ENCODE results near the gene ADAMTS4.
A peak's percentile ranks its signal among the peaks of the same experiment; 100 is the strongest.

The ADAMTS4 gene

GRCh38 chr1:161193561-161194235, 5.2 kb downstream of the ADAMTS4 start:
- Histone ChIP-seq H3K9me2 (replicated peaks; ENCODE audit: control insufficient read depth, low read length) (no peaks in the 10 kb centered on the region), H3K36me3 (ENCODE audit: control insufficient read depth, low read length) (no peaks in the 10 kb centered on the region), H3K4me2 (ENCODE audit: low read length) (no peak overlapping the region), H3K27me3 (ENCODE audit: control insufficient read depth, low read length) (no peaks in the 10 kb centered on the region), H3K4me1 (ENCODE audit: control insufficient read depth, low read length) (peaks cover 26% of the 10 kb centered on the region), H4K20me1 (ENCODE audit: control insufficient read depth, insufficient read depth, low read depth, low read length) (no peaks in the 10 kb centered on the region), H3K4me3 (ENCODE audit: low read length) (no peak overlapping the region), H3K79me2 (ENCODE audit: control insufficient read depth, low read length) (no peaks in the 10 kb centered on the region), H3K27ac (ENCODE audit: low read depth, low read length) (no peak overlapping the region), H3K9me3 (ENCODE audit: control insufficient read depth, insufficient read depth, low read length) (no peaks in the 10 kb centered on the region), H3F3A (ENCODE audit: control insufficient read depth, insufficient read depth) (0 out of 2 replicates have a peak, but pooled peaks cover 3% of the 10 kb centered on the region)
- TF ChIP-seq CTCF (IDR thresholded peaks at IDR 0.05; ENCODE audit: low read depth, low read length, poor library complexity, severe bottlenecking) = no peak
- no peak for TF ChIP-seq EZH2phosphoT487 (IDR thresholded peaks at IDR 0.05; ENCODE audit: borderline replicate concordance, low read length)

GRCh38 chr1:161192476-161193465, 6.1 kb downstream of the ADAMTS4 start:
- Histone ChIP-seq H3K4me3 (ENCODE audit: low read length) (no peak overlapping the region), H4K20me1 (ENCODE audit: control insufficient read depth, insufficient read depth, low read depth, low read length) (no peaks in the 10 kb centered on the region), H3K4me2 (ENCODE audit: low read length) (no peak overlapping the region), H3K36me3 (ENCODE audit: control insufficient read depth, low read length) (no peaks in the 10 kb centered on the region), H3K9me3 (ENCODE audit: control insufficient read depth, insufficient read depth, low read length) (no peaks in the 10 kb centered on the region), H3K27ac (ENCODE audit: low read depth, low read length) (no peak overlapping the region), H3K79me2 (ENCODE audit: control insufficient read depth, low read length) (no peaks in the 10 kb centered on the region), H3K9me2 (replicated peaks; ENCODE audit: control insufficient read depth, low read length) (no peaks in the 10 kb centered on the region), H3K4me1 (ENCODE audit: control insufficient read depth, low read length) (peaks cover 26% of the 10 kb centered on the region), H3K27me3 (ENCODE audit: control insufficient read depth, low read length) (no peaks in the 10 kb centered on the region), H3F3A (ENCODE audit: control insufficient read depth, insufficient read depth) (0 out of 2 replicates have a peak, but pooled peaks cover 3% of the 10 kb centered on the region)
- TF ChIP-seq CTCF (IDR thresholded peaks at IDR 0.05; ENCODE audit: low read depth, low read length, poor library complexity, severe bottlenecking) = peak; percentile 86
- no peak for TF ChIP-seq EZH2phosphoT487 (IDR thresholded peaks at IDR 0.05; ENCODE audit: borderline replicate concordance, low read length)

GRCh38 chr1:161191971-161192370, 6.9 kb downstream of the ADAMTS4 start:
- H3K36me3 ChIP-seq (ENCODE audit: control insufficient read depth, low read length) = no peaks in the 10 kb centered on the region
- H3K4me2 ChIP-seq (ENCODE audit: low read length) = no peak overlapping the region
- H4K20me1 ChIP-seq (ENCODE audit: control insufficient read depth, insufficient read depth, low read depth, low read length) = no peaks in the 10 kb centered on the region
- H3K4me3 ChIP-seq (ENCODE audit: low read length) = no peak overlapping the region
- 0 out of 2 replicates have a peak, but pooled peaks cover 6% of the 10 kb centered on the region for H3F3A ChIP-seq (ENCODE audit: control insufficient read depth, insufficient read depth)
- TF ChIP-seq CTCF (IDR thresholded peaks at IDR 0.05; ENCODE audit: low read depth, low read length, poor library complexity, severe bottlenecking) (no peak), EZH2phosphoT487 (IDR thresholded peaks at IDR 0.05; ENCODE audit: borderline replicate concordance, low read length) (no peak)
- H3K27ac ChIP-seq (ENCODE audit: low read depth, low read length) = no peak overlapping the region
- H3K9me2 ChIP-seq (replicated peaks; ENCODE audit: control insufficient read depth, low read length) = no peaks in the 10 kb centered on the region
- peaks cover 32% of the 10 kb centered on the region for H3K4me1 ChIP-seq (ENCODE audit: control insufficient read depth, low read length)
- no peaks in the 10 kb centered on the region for H3K27me3 ChIP-seq (ENCODE audit: control insufficient read depth, low read length)
- H3K79me2 ChIP-seq (ENCODE audit: control insufficient read depth, low read length) = no peaks in the 10 kb centered on the region
- H3K9me3 ChIP-seq (ENCODE audit: control insufficient read depth, insufficient read depth, low read length) = no peaks in the 10 kb centered on the region

All from DOHH2 (cell line).